Panc1 (cell line): ENCODE results near the gene LYRM4. TPM values are rescaled to one million over a fixed set of nuclear protein-coding genes. Genes with fewer than 3 reads are reported as not detected.

Source experiments
- ATAC-seq: fragments of 200-7000 bp; cut with Tn5 transposase; 2 replicates; pipeline ENCODE4 v1.9.1; 2020; ENCODE audit warnings: mild to moderate bottlenecking, moderate library complexity
- BruUV-seq: library from RNA; stranded (reverse); fragments of 400-500 nt; replicated peaks from 2 replicates; lab custom pipeline; 2021; lab: Mats Ljungman, UMichigan
- CTCF ChIA-PET: fragments of 300-600 bp; sonication (Branson Sonifier 250); formaldehyde crosslinking; loops from one replicate; lab custom pipeline; 2022; ENCODE audit warnings: antibody characterized with exemption; lab: Charles Lee
- POLR2A ChIA-PET: fragments of 300-600 bp; sonication (Branson Sonifier 250); formaldehyde crosslinking; loops from one replicate; lab custom pipeline; 2022; ENCODE audit warnings: antibody characterized with exemption; lab: Charles Lee
- DNase-seq: peaks from one replicate; pipeline ENCODE4 v3.0.0-alpha.2; 2010; ENCODE audit warnings: low read depth, low spot score
- H3K27ac ChIP-seq: 2 replicates; pipeline ENCODE4 v1.5.1; 2011; ENCODE audit warnings: mild to moderate bottlenecking, low read length, inconsistent platforms
- H3K27me3 ChIP-seq: fragments of 200-500 bp; sonication (Bioruptor generic); 2 replicates; pipeline ENCODE4 v1.6.0; 2014; ENCODE audit warnings: low read length, inconsistent platforms; ENCODE audit not compliant: control insufficient read depth, insufficient read depth
- H3K36me3 ChIP-seq: fragments of 200-500 bp; sonication (Bioruptor generic); 2 replicates; pipeline ENCODE4 v1.5.1; 2014; ENCODE audit warnings: inconsistent platforms, mild to moderate bottlenecking, low read length, moderate library complexity; ENCODE audit not compliant: control insufficient read depth, insufficient read depth
- H3K4me1 ChIP-seq: 2 replicates; pipeline ENCODE4 v1.5.1; 2011; ENCODE audit warnings: inconsistent platforms, mild to moderate bottlenecking, low read length, moderate library complexity; ENCODE audit not compliant: control insufficient read depth, insufficient read depth
- H3K4me3 ChIP-seq, 2 experiments: 2 replicates each; pipeline ENCODE4 v1.5.1; 2011 to 2012; ENCODE audit warnings: low read depth in 2 of 2, low read length in 2 of 2, mild to moderate bottlenecking in 2 of 2, inconsistent platforms in 1 of 2, moderate library complexity in 1 of 2
- H3K9me3 ChIP-seq: fragments of 200-500 bp; sonication (Bioruptor generic); 2 replicates; pipeline ENCODE4 v1.5.1; 2014; ENCODE audit warnings: low read depth, mild to moderate bottlenecking, inconsistent platforms, low read length, moderate library complexity; ENCODE audit not compliant: control insufficient read depth, insufficient read depth
- POLR2AphosphoS5 ChIP-seq: IDR thresholded peaks from 2 replicates; pipeline ENCODE4 v1.6.1; 2012; ENCODE audit warnings: mild to moderate bottlenecking, low read depth, low read length, moderate library complexity
- SIN3A ChIP-seq: IDR thresholded peaks from 2 replicates; pipeline ENCODE4 v1.6.1; 2012; ENCODE audit warnings: low read depth, mild to moderate bottlenecking, low read length, moderate library complexity, borderline replicate concordance; ENCODE audit not compliant: insufficient read depth
- TCF7L2 ChIP-seq: IDR thresholded peaks from 2 replicates; pipeline ENCODE4 v1.6.1; 2011; ENCODE audit warnings: mild to moderate bottlenecking, low read depth, low read length, inconsistent platforms
- in situ Hi-C: cut with HindIII; loops from 2 replicates; pipeline ENCODE4 v1.10.0; 2016; ENCODE audit warnings: low sequenced_read_pairs, low pct_unique_long_range_greater_than_20kb
- intact Hi-C: fragments of 100-400 bp; cut with micrococcal nuclease; formaldehyde crosslinking; loops from one replicate; pipeline ENCODE4 v1.10.0; 2022; ENCODE audit not compliant: unreplicated experiment
- total RNA-seq: library from RNA; stranded (reverse); gene quantifications from one replicate; pipeline ENCODE4 v1.2.1, GENCODE V29; 2021; ENCODE audit not compliant: unreplicated experiment
- TF ChIP-seq, protein P1 (sequence below): fragments of 450-650 bp; IDR thresholded peaks from 2 replicates; pipeline ENCODE4 v1.5.1; 2017; ENCODE audit warnings: mild to moderate bottlenecking
- TF ChIP-seq, protein P2 (sequence below), 2 experiments: IDR thresholded peaks; 2 replicates each; pipeline ENCODE4 v1.6.1; 2011 to 2012; ENCODE audit warnings: low read depth in 2 of 2, control low read depth in 1 of 2, low read length in 1 of 2, mild to moderate bottlenecking in 1 of 2, moderate library complexity in 1 of 2; ENCODE audit not compliant: insufficient read depth in 1 of 2

Gene LYRM4
- total RNA-seq, 1 experiment from 2014 or later, result 27.4 TPM

DNA sequence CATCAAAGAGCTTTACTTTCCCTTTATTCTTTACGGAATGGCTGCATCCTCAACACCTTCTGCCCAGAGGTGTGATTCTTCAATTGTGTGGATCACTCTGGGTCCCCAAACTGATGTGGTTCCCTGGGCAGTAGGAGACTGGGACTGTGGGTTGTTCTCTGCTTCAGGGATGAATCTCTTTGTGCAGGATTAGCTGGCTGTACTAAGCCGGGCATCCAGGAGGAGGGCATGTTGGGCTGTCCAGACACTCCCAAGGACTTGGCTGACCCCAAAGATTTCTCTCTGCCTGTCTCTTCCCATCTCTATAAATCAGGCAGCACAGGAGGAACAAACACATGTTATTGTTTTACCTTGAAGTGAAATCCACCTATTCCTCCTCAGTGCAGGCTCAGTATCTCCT lies 15.8 kb upstream of the LYRM4 start:
- no peak for ATAC-seq
- intact Hi-C loops (no loop called here), in situ Hi-C loops (no loop called here)
- Histone ChIP-seq H3K27me3 (no peaks in the 10 kb centered on the region), H3K4me3 (no peak overlapping the region), H3K9me3 (no peaks in the 10 kb centered on the region), H3K27ac (no peak overlapping the region), H3K4me1 (no peaks in the 10 kb centered on the region), H3K36me3 (no peaks in the 10 kb centered on the region)
- ChIA-PET CTCF (interaction anchor here (0.6 kb wide), 1 partner anchor 15 kb away, joined by 3 read pairs; no protein-coding TSS in a partner anchor), POLR2A (interaction anchor here (0.5 kb wide), 1 partner anchor 574 kb away, joined by 3 read pairs; no protein-coding TSS in a partner anchor)
- BruUV-seq, result no TSS peak
- no peak for TF ChIP-seq TCF7L2
- no peak for TF ChIP-seq SIN3A
- TF ChIP-seq POLR2AphosphoS5, result no peak
- TF ChIP-seq, protein P1, sequence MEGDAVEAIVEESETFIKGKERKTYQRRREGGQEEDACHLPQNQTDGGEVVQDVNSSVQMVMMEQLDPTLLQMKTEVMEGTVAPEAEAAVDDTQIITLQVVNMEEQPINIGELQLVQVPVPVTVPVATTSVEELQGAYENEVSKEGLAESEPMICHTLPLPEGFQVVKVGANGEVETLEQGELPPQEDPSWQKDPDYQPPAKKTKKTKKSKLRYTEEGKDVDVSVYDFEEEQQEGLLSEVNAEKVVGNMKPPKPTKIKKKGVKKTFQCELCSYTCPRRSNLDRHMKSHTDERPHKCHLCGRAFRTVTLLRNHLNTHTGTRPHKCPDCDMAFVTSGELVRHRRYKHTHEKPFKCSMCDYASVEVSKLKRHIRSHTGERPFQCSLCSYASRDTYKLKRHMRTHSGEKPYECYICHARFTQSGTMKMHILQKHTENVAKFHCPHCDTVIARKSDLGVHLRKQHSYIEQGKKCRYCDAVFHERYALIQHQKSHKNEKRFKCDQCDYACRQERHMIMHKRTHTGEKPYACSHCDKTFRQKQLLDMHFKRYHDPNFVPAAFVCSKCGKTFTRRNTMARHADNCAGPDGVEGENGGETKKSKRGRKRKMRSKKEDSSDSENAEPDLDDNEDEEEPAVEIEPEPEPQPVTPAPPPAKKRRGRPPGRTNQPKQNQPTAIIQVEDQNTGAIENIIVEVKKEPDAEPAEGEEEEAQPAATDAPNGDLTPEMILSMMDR, result no peak
- TF ChIP-seq, protein P2, sequence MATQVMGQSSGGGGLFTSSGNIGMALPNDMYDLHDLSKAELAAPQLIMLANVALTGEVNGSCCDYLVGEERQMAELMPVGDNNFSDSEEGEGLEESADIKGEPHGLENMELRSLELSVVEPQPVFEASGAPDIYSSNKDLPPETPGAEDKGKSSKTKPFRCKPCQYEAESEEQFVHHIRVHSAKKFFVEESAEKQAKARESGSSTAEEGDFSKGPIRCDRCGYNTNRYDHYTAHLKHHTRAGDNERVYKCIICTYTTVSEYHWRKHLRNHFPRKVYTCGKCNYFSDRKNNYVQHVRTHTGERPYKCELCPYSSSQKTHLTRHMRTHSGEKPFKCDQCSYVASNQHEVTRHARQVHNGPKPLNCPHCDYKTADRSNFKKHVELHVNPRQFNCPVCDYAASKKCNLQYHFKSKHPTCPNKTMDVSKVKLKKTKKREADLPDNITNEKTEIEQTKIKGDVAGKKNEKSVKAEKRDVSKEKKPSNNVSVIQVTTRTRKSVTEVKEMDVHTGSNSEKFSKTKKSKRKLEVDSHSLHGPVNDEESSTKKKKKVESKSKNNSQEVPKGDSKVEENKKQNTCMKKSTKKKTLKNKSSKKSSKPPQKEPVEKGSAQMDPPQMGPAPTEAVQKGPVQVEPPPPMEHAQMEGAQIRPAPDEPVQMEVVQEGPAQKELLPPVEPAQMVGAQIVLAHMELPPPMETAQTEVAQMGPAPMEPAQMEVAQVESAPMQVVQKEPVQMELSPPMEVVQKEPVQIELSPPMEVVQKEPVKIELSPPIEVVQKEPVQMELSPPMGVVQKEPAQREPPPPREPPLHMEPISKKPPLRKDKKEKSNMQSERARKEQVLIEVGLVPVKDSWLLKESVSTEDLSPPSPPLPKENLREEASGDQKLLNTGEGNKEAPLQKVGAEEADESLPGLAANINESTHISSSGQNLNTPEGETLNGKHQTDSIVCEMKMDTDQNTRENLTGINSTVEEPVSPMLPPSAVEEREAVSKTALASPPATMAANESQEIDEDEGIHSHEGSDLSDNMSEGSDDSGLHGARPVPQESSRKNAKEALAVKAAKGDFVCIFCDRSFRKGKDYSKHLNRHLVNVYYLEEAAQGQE (IDR thresholded peaks at IDR 0.05; ENCODE audit: insufficient read depth in 1 of 2, low read depth in 2 of 2, low read length in 1 of 2), result no peak
- DNase-seq, result no peak

DNA sequence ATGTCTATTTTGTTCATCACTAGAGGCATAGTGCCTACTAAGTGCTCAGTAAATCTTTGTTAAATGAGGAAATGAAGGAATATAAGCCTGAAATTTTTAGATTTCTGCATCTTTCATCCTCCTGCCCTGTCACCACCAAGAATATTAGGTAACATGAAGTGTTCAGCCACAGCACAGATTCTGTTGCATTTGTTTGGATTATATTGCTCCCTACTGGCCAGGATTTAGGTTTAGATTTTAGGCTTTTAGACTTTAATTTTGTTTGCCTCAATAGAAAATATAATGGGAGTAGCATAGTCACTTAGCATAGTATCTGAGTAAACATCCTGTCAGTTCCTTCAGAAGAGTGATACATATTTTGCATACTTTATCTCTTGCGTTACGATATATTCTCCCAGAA lies 14.7 kb upstream of the LYRM4 start:
- Histone ChIP-seq H3K4me1 (no peaks in the 10 kb centered on the region), H3K27me3 (no peaks in the 10 kb centered on the region), H3K4me3 (no peak overlapping the region), H3K9me3 (no peaks in the 10 kb centered on the region), H3K27ac (no peak overlapping the region), H3K36me3 (no peaks in the 10 kb centered on the region)
- ChIA-PET POLR2A (no interaction called here), CTCF (no interaction called here)
- no peak for ATAC-seq
- no peak for TF ChIP-seq POLR2AphosphoS5
- TF ChIP-seq TCF7L2, result no peak
- TF ChIP-seq, protein P1, result no peak
- TF ChIP-seq, protein P2 (IDR thresholded peaks at IDR 0.05; ENCODE audit: insufficient read depth in 1 of 2, low read depth in 2 of 2, low read length in 1 of 2), result no peak
- no peak for TF ChIP-seq SIN3A
- in situ Hi-C loops, result no loop called here
- intact Hi-C loops, result no loop called here
- no peak for DNase-seq
- no TSS peak for BruUV-seq
